ENCODE data around the gene SNX12. TPM values are rescaled to one million over a fixed set of nuclear protein-coding genes. Genes with fewer than 3 reads are reported as not detected.

The SNX12 gene
- total RNA-seq, 4 donors from 2014 or later = 45.0 to 65.7 (median 51.7) TPM

DNA sequence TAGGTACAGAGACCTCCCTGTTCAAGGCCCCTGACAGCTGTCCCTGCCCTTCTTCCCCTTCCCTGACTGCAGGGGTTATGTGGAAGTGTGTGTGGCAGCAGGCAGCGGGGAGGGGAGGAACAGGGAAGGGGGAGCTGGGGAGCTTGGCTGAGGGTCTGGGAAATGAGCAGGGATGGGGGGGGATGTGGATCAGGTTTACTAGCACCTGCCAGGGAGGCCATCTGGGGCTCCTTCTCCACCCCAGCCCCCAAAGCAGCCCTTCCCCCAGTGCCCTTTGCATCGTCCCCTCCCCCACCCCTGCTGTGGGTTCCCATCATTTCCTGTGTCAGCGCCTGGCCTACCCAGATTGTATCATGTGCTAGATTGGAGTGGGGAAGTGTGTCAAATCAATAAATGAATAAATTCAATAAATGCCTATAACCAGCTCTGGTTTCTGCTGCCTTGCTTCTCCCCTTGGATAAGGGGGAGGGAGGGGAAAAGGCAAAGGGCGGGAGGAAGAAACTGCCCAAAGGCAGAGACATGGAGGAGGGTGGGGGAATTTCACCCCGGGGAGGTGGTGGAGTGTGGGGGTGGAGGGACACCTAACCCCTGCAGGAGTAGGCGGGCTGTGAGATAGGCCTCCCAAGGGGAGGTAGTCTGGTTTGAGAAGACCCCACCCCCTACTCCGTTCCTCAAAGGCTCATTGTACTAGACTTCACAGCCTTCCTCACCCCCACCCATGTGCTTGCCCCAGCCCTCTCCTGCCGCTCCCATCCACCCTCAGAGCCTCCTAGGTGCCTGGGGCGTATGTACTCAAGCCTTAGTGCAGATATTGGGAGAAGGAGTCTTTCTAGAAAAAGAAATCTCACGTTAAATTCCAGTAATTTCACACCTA is 35.2 kb upstream of the SNX12 start:
- TF ChIP-seq, protein P1, sequence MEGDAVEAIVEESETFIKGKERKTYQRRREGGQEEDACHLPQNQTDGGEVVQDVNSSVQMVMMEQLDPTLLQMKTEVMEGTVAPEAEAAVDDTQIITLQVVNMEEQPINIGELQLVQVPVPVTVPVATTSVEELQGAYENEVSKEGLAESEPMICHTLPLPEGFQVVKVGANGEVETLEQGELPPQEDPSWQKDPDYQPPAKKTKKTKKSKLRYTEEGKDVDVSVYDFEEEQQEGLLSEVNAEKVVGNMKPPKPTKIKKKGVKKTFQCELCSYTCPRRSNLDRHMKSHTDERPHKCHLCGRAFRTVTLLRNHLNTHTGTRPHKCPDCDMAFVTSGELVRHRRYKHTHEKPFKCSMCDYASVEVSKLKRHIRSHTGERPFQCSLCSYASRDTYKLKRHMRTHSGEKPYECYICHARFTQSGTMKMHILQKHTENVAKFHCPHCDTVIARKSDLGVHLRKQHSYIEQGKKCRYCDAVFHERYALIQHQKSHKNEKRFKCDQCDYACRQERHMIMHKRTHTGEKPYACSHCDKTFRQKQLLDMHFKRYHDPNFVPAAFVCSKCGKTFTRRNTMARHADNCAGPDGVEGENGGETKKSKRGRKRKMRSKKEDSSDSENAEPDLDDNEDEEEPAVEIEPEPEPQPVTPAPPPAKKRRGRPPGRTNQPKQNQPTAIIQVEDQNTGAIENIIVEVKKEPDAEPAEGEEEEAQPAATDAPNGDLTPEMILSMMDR (IDR thresholded peaks at IDR 0.05) = no peak
- TF ChIP-seq POLR2A (IDR thresholded peaks at IDR 0.05) = no peak
- DNase-seq = peak in 1 of 2 donors; percentile 5
- Histone ChIP-seq H3K27ac (no peak overlapping the region), H3K4me3 (replicated peaks in 1 of 3) (no peak overlapping the region), H3K4me1 (no peaks in the 10 kb centered on the region), H3K9me3 (no peaks in the 10 kb centered on the region), H3K36me3 (no peaks in the 10 kb centered on the region), H3K27me3 (no peaks in the 10 kb centered on the region)
- 42 to 51% methylated on average over 6 to 10 of the region's 10 CpGs for WGBS, 2 donors
- intact Hi-C loops (cut with DNase I) = no loop called here

- Histone ChIP-seq H3K36me3 (no peaks in the 10 kb centered on the region), H3K4me1 (peaks cover 0 to 5% of the 10 kb centered on the region in 2 donors), H3K9me3 (no peaks in the 10 kb centered on the region), H3K27me3 (no peaks in the 10 kb centered on the region), H3K27ac (no peak overlapping the region), H3K4me3 (replicated peaks in 1 of 3) (no peak overlapping the region)
- TF ChIP-seq POLR2A (IDR thresholded peaks at IDR 0.05) = no peak
- TF ChIP-seq, protein P1 (IDR thresholded peaks at IDR 0.05) = no peak
- 74 to 86% methylated on average over 3 of the region's 3 CpGs for WGBS, 2 donors
- intact Hi-C loops (cut with DNase I) = no loop called here
- DNase-seq = no peak
These were observed 34.2 kb upstream of the SNX12 start for GRCh38 chrX:71102292-71102691.

GRCh38 chrX:71100581-71101505 is 32.7 kb upstream of the SNX12 start:
- intact Hi-C loops (cut with DNase I) = no loop called here
- Histone ChIP-seq H3K4me3 (replicated peaks in 1 of 3) (no peak overlapping the region), H3K27me3 (no peaks in the 10 kb centered on the region), H3K27ac (no peak overlapping the region), H3K4me1 (peaks cover 0 to 5% of the 10 kb centered on the region in 2 donors), H3K9me3 (no peaks in the 10 kb centered on the region), H3K36me3 (no peaks in the 10 kb centered on the region)
- TF ChIP-seq POLR2A (IDR thresholded peaks at IDR 0.05) = no peak
- TF ChIP-seq, protein P1 (IDR thresholded peaks at IDR 0.05) = no peak
- no peak for DNase-seq
- WGBS, 2 donors = 80 to 84% methylated on average over 11 to 18 of the region's 31 CpGs

DNA sequence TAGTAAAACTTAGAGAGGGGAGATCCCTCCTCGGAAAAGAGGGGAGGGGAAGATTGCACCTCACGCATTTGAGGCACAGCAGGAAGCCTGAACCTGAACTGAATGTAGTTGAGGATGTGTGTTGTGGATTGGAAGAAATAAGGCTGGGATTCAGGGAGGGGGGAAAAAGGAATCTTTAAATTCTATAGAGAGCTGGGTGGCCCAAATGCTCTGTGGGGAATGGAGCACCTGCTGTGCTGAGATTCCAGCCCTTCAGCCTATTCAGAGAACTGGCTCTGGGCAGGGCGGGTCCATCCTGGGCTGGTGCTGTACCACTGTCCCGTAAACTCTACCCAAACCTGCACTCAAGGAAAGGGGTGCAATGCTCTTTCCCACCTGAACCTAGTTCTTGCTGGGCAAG is 31.6 kb upstream of the SNX12 start:
- Histone ChIP-seq H3K4me1 (peaks cover 0 to 5% of the 10 kb centered on the region in 2 donors), H3K9me3 (no peaks in the 10 kb centered on the region), H3K27me3 (no peaks in the 10 kb centered on the region), H3K36me3 (no peaks in the 10 kb centered on the region), H3K4me3 (replicated peaks in 1 of 3) (no peak overlapping the region), H3K27ac (no peak overlapping the region)
- no peak for DNase-seq
- TF ChIP-seq, protein P1 (IDR thresholded peaks at IDR 0.05) = no peak
- TF ChIP-seq POLR2A (IDR thresholded peaks at IDR 0.05) = no peak
- intact Hi-C loops (cut with DNase I) = no loop called here
- WGBS, 2 donors = 90 to 98% methylated on average over 2 of the region's 4 CpGs

Measured in thyroid gland (tissue), 4 donors.